IMR-90 (cell line): ENCODE data around the gene BCL11B. TPM values are rescaled to one million over a fixed set of nuclear protein-coding genes. Genes with fewer than 3 reads are reported as not detected.

ENCODE experiments used
- ATAC-seq: fragments of 200-7000 bp; cut with Tn5 transposase; 2 replicates; pipeline ENCODE4 v1.9.1; 2020; ENCODE audit warnings: low read depth, mild to moderate bottlenecking, moderate library complexity
- BruUV-seq: library from RNA; stranded (reverse); fragments of 400-500 nt; replicated peaks from 2 replicates; lab custom pipeline; 2021; lab: Mats Ljungman, UMichigan
- CTCF ChIA-PET: fragments of 300-600 bp; formaldehyde crosslinking; extraction: SDS; loops from one replicate; lab custom pipeline; 2021; ENCODE audit warnings: antibody characterized with exemption; lab: Yijun Ruan, JAX
- POLR2A ChIA-PET: fragments of 300-600 bp; sonication (Branson Sonifier 250); formaldehyde crosslinking; loops from one replicate; lab custom pipeline; 2022; ENCODE audit warnings: antibody characterized with exemption; ENCODE audit not compliant: unreplicated experiment; lab: Charles Lee
- DNase-seq: peaks from one replicate; pipeline ENCODE4 v3.0.0; 2013
- H2AFZ ChIP-seq: replicated peaks from 2 replicates; pipeline ENCODE3; 2013; ENCODE audit warnings: low read length, mild to moderate bottlenecking; ENCODE audit not compliant: poor library complexity
- H2AK5ac ChIP-seq: 2 replicates; pipeline ENCODE4 v1.6.1; 2013; ENCODE audit warnings: low read depth, low read length, inconsistent platforms
- H2AK9ac ChIP-seq: replicated peaks from 2 replicates; pipeline ENCODE3; 2013; ENCODE audit warnings: mild to moderate bottlenecking, low read depth, low read length, moderate library complexity; ENCODE audit not compliant: poor library complexity
- H2BK120ac ChIP-seq: 2 replicates; pipeline ENCODE4 v1.6.1; 2013; ENCODE audit warnings: low read depth, low read length, inconsistent platforms
- H2BK15ac ChIP-seq: 3 replicates; pipeline ENCODE4 v1.6.1; 2013; ENCODE audit warnings: low read depth, low read length, inconsistent platforms
- H2BK20ac ChIP-seq: 2 replicates; pipeline ENCODE4 v1.6.1; 2013; ENCODE audit warnings: low read depth, mild to moderate bottlenecking, inconsistent platforms, low read length, moderate library complexity
- H2BK5ac ChIP-seq: 2 replicates; pipeline ENCODE4 v1.6.1; 2013; ENCODE audit warnings: mild to moderate bottlenecking, low read depth, low read length, inconsistent platforms; ENCODE audit not compliant: poor library complexity, severe bottlenecking
- H3K14ac ChIP-seq: replicated peaks from 2 replicates; pipeline ENCODE4 v1.6.1; 2013; ENCODE audit warnings: low read depth, low read length, inconsistent platforms
- H3K18ac ChIP-seq: 2 replicates; pipeline ENCODE4 v1.6.1; 2013; ENCODE audit warnings: low read depth, low read length, control low read depth
- H3K23ac ChIP-seq: 2 replicates; pipeline ENCODE4 v1.6.1; 2013; ENCODE audit warnings: low read depth, low read length, inconsistent platforms
- H3K27ac ChIP-seq: 2 replicates; pipeline ENCODE4 v1.5.1; 2013; ENCODE audit warnings: mild to moderate bottlenecking, control low read depth, low read length; ENCODE audit not compliant: insufficient read depth
- H3K27me3 ChIP-seq: 2 replicates; pipeline ENCODE4 v1.6.1; 2013; ENCODE audit warnings: low read length; ENCODE audit not compliant: control insufficient read depth, insufficient read depth
- H3K36me3 ChIP-seq: 2 replicates; pipeline ENCODE4 v1.6.1; 2013; ENCODE audit warnings: low read length, mixed read lengths; ENCODE audit not compliant: control insufficient read depth, insufficient read depth
- H3K4ac ChIP-seq: 2 replicates; pipeline ENCODE4 v1.6.1; 2013; ENCODE audit warnings: low read depth, low read length, inconsistent platforms
- H3K4me1 ChIP-seq: 2 replicates; pipeline ENCODE4 v1.6.1; 2013; ENCODE audit warnings: low read length, mixed read lengths; ENCODE audit not compliant: control insufficient read depth, insufficient read depth
- H3K4me2 ChIP-seq: 2 replicates; pipeline ENCODE4 v1.6.1; 2013; ENCODE audit warnings: low read depth, mild to moderate bottlenecking, control low read depth, low read length, moderate library complexity
- H3K4me3 ChIP-seq: 2 replicates; pipeline ENCODE4 v1.5.1; 2013; ENCODE audit warnings: low read depth, mild to moderate bottlenecking, control low read depth, low read length, moderate library complexity; ENCODE audit not compliant: insufficient read depth
- H3K56ac ChIP-seq: 2 replicates; pipeline ENCODE4 v1.6.1; 2013; ENCODE audit warnings: low read length, inconsistent platforms; ENCODE audit not compliant: insufficient read depth; ENCODE audit errors: extremely low read depth
- H3K79me1 ChIP-seq, 2 experiments: 2 replicates each; pipeline ENCODE4 v1.6.1; 2013; ENCODE audit warnings: low read length in 2 of 2, inconsistent platforms in 1 of 2, low read depth in 1 of 2
- H3K9ac ChIP-seq: 2 replicates; pipeline ENCODE4 v1.6.1; 2013; ENCODE audit warnings: low read depth, low read length, control low read depth
- H3K9me1 ChIP-seq: 2 replicates; pipeline ENCODE4 v1.6.1; 2013; ENCODE audit warnings: low read length, inconsistent platforms; ENCODE audit not compliant: insufficient read depth
- H3K9me3 ChIP-seq: 2 replicates; pipeline ENCODE4 v1.6.1; 2013; ENCODE audit warnings: low read length; ENCODE audit not compliant: control insufficient read depth, insufficient read depth
- H4K20me1 ChIP-seq: 2 replicates; pipeline ENCODE4 v1.6.1; 2013; ENCODE audit warnings: low read length, inconsistent platforms; ENCODE audit not compliant: insufficient read depth
- H4K5ac ChIP-seq: 2 replicates; pipeline ENCODE4 v1.6.1; 2013; ENCODE audit warnings: mild to moderate bottlenecking, low read depth, low read length, control low read depth
- H4K8ac ChIP-seq, 2 experiments: 2 replicates each; pipeline ENCODE4 v1.6.1; 2013; ENCODE audit warnings: low read depth in 2 of 2, low read length in 2 of 2, control low read depth in 1 of 2, inconsistent platforms in 1 of 2
- H4K91ac ChIP-seq: 2 replicates; pipeline ENCODE4 v1.6.1; 2013; ENCODE audit warnings: low read depth, low read length, inconsistent platforms; ENCODE audit not compliant: insufficient read depth
- BHLHE40 ChIP-seq: fragments of 150-350 bp; IDR thresholded peaks from 2 replicates; pipeline ENCODE4 v1.6.1; 2016; ENCODE audit warnings: mild to moderate bottlenecking, low read depth, low read length
- CEBPB ChIP-seq: IDR thresholded peaks from 2 replicates; pipeline ENCODE4 v1.6.1; 2012; ENCODE audit warnings: low read depth, low read length, improper control_type of control experiment
- CHD1 ChIP-seq: IDR thresholded peaks from 2 replicates; pipeline ENCODE4 v1.6.1; 2012; ENCODE audit warnings: low read depth, low read length, improper control_type of control experiment
- ELK1 ChIP-seq: fragments of 150-350 bp; IDR thresholded peaks from 2 replicates; pipeline ENCODE4 v1.6.1; 2016; ENCODE audit warnings: low read depth, mild to moderate bottlenecking, low read length, moderate library complexity, borderline replicate concordance
- FOS ChIP-seq: fragments of 150-350 bp; IDR thresholded peaks from 2 replicates; pipeline ENCODE4 v1.6.1; 2016; ENCODE audit warnings: low read depth, low read length
- MAFK ChIP-seq: IDR thresholded peaks from 2 replicates; pipeline ENCODE4 v1.6.1; 2012; ENCODE audit warnings: low read depth, low read length, improper control_type of control experiment
- MAZ ChIP-seq: IDR thresholded peaks from 2 replicates; pipeline ENCODE4 v1.6.1; 2012; ENCODE audit warnings: low read depth, mild to moderate bottlenecking, low read length, improper control_type of control experiment, moderate library complexity, borderline replicate concordance
- MXI1 ChIP-seq: IDR thresholded peaks from 2 replicates; pipeline ENCODE4 v1.6.1; 2012; ENCODE audit warnings: low read depth, mild to moderate bottlenecking, low read length, moderate library complexity, borderline replicate concordance
- NFE2L2 ChIP-seq: fragments of 150-350 bp; IDR thresholded peaks from 2 replicates; pipeline ENCODE4 v1.6.1; 2016; ENCODE audit warnings: low read depth, mild to moderate bottlenecking, low read length
- POLR2A ChIP-seq: IDR thresholded peaks from 2 replicates; pipeline ENCODE4 v1.6.1; 2012; ENCODE audit warnings: mild to moderate bottlenecking, low read depth, low read length
- RAD21 ChIP-seq: IDR thresholded peaks from 2 replicates; pipeline ENCODE4 v1.6.1; 2012; ENCODE audit warnings: low read length, improper control_type of control experiment
- RCOR1 ChIP-seq: IDR thresholded peaks from 2 replicates; pipeline ENCODE4 v1.6.1; 2012; ENCODE audit warnings: mild to moderate bottlenecking, low read length, improper control_type of control experiment; ENCODE audit not compliant: insufficient replicate concordance
- RFX5 ChIP-seq: IDR thresholded peaks from 2 replicates; pipeline ENCODE4 v1.8.0; 2012; ENCODE audit warnings: low read depth, mild to moderate bottlenecking, low read length, moderate library complexity
- SMC3 ChIP-seq: fragments of 150-350 bp; IDR thresholded peaks from 2 replicates; pipeline ENCODE4 v1.6.1; 2016; ENCODE audit warnings: low read depth, mild to moderate bottlenecking, antibody characterized with exemption, low read length, moderate library complexity
- USF2 ChIP-seq: fragments of 150-350 bp; IDR thresholded peaks from 2 replicates; pipeline ENCODE4 v1.6.1; 2017; ENCODE audit warnings: mild to moderate bottlenecking, antibody characterized with exemption, low read length, low read depth
- WGBS, 2 experiments: methylation state at CpG; one replicate each; pipeline versions ENCODE4 v1.1.5 to v1.1.7; 2013; ENCODE audit warnings: missing lambda C conversion rate in 2 of 2; ENCODE audit not compliant: insufficient read length in 1 of 2; ENCODE audit errors: extremely low coverage in 2 of 2; 5-methylcytosine and 5-hydroxymethylcytosine counted together
- dilution Hi-C: fragments of 300-500 bp; cut with HindIII; formaldehyde crosslinking; loops from one replicate; pipeline ENCODE4 v1.14.3; 2018; ENCODE audit warnings: low sequenced_read_pairs; ENCODE audit not compliant: unreplicated experiment
- in situ Hi-C: fragments of 300-500 bp; cut with MboI; formaldehyde crosslinking; loops from 3 replicates; pipeline ENCODE4 v1.14.3; 2019; ENCODE audit warnings: low sequenced_read_pairs, inconsistent platforms, mixed read lengths
- intact Hi-C: fragments of 100-400 bp; cut with micrococcal nuclease; formaldehyde crosslinking; loops from 2 replicates; pipeline ENCODE4 v1.10.0; 2022
- polyA plus RNA-seq, 3 experiments: library from polyadenylated mRNA; depleted of rRNA; stranded (reverse); fragments of >200 nt; gene quantifications; 2 replicates each; pipeline ENCODE4 v1.2.3, GENCODE V29; 2012; ENCODE audit warnings: low replicate concordance in 1 of 3
- total RNA-seq: library from RNA; depleted of rRNA; stranded (reverse); fragments of >200 nt; gene quantifications from 2 replicates; pipeline ENCODE4 v1.2.3, GENCODE V29; 2012
- TF ChIP-seq, protein P1 (sequence below): conservative IDR thresholded peaks from 2 replicates; pipeline ENCODE4 v1.5.1; 2012; ENCODE audit warnings: mild to moderate bottlenecking, low read depth, low read length, improper control_type of control experiment

The BCL11B gene
- total and polyA plus RNA-seq, 2 of the 4 experiments (the other 2 are of a cell fraction), result under 0.01 TPM; not detected in 1

GRCh38 chr14:99235582-99236320 lies 36.2 kb downstream of the BCL11B start:
- ATAC-seq (no peak), DNase-seq (no peak)
- Histone ChIP-seq H2BK120ac (no peak overlapping the region), H3K9me1 (no peaks in the 10 kb centered on the region), H3K14ac (no peak overlapping the region), H3K18ac (no peak overlapping the region), H3K36me3 (no peaks in the 10 kb centered on the region), H2AK5ac (no peak overlapping the region), H3K4ac (no peak overlapping the region), H2BK15ac (no peak overlapping the region), H3K79me1 (no peaks in the 10 kb centered on the region), H3K4me1 (no peaks in the 10 kb centered on the region), H2BK5ac (no peak overlapping the region), H3K9me3 (peaks cover 21% of the 10 kb centered on the region; the same call in 1 of the 2 replicates), H4K5ac (no peak overlapping the region), H2BK20ac (no peak overlapping the region), H4K8ac (no peak overlapping the region), H3K27ac (no peak overlapping the region), H2AFZ (no peak overlapping the region), H3K27me3 (no peaks in the 10 kb centered on the region), H3K4me3 (no peak overlapping the region), H4K91ac (no peak overlapping the region), H3K56ac (no peak overlapping the region), H4K20me1 (no peaks in the 10 kb centered on the region), H3K4me2 (no peak overlapping the region), H2AK9ac (no peak overlapping the region), H3K23ac (no peak overlapping the region), H3K9ac (no peak overlapping the region)
- no TSS peak for BruUV-seq
- intact Hi-C loops (no loop called here), dilution Hi-C loops (no loop called here), in situ Hi-C loops (no loop called here)
- WGBS, 2 experiments, result 0% methylated on average over 1 of the region's 15 CpGs; no CpG with 5 or more reads in 1 of the 2 experiments
- POLR2A ChIA-PET, result no interaction called here
- TF ChIP-seq CEBPB (no peak), CHD1 (no peak), RCOR1 (no peak), ELK1 (no peak), POLR2A (no peak), SMC3 (no peak), MAZ (no peak), RAD21 (no peak), FOS (no peak), USF2 (no peak), NFE2L2 (no peak), BHLHE40 (no peak), MAFK (no peak), RFX5 (no peak), MXI1 (no peak)
- TF ChIP-seq, protein P1, sequence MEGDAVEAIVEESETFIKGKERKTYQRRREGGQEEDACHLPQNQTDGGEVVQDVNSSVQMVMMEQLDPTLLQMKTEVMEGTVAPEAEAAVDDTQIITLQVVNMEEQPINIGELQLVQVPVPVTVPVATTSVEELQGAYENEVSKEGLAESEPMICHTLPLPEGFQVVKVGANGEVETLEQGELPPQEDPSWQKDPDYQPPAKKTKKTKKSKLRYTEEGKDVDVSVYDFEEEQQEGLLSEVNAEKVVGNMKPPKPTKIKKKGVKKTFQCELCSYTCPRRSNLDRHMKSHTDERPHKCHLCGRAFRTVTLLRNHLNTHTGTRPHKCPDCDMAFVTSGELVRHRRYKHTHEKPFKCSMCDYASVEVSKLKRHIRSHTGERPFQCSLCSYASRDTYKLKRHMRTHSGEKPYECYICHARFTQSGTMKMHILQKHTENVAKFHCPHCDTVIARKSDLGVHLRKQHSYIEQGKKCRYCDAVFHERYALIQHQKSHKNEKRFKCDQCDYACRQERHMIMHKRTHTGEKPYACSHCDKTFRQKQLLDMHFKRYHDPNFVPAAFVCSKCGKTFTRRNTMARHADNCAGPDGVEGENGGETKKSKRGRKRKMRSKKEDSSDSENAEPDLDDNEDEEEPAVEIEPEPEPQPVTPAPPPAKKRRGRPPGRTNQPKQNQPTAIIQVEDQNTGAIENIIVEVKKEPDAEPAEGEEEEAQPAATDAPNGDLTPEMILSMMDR, result no peak
- CTCF ChIA-PET, result no interaction called here
